Spleen (tissue), 7 donors: ENCODE measurements around the gene OR13J1.

Experiments used
- POLR2AphosphoS5 ChIP-seq, 3 donors: sonication (generic); formaldehyde crosslinking; IDR thresholded peaks; one replicate each; pipeline ENCODE4 v1.5.1; 2017; ENCODE audit warnings: antibody characterized with exemption in 3 of 3
- TF ChIP-seq, protein P1 (sequence below), 11 experiments: fragments of 200-600 bp in 7 of 11; fragments of 450-650 bp in 4 of 11; sonication (generic) in 4 of 11; IDR thresholded peaks in 8 of 11; conservative IDR thresholded peaks in 3 of 11; 1 replicate in 7 of 11; 2 replicates in 4 of 11; pipeline versions ENCODE4 v1.4.0 to v1.8.0; 2016 to 2021; ENCODE audit warnings: antibody characterized with exemption in 11 of 11, inconsistent platforms in 4 of 11, mild to moderate bottlenecking in 1 of 11
- donor health status: DM: no; HTN: no; CAD: no; lungs with moderate emphysema.
- donor health status: DM: no; HTN: no; CAD: no.
- donor health status: DM: no; HTN: no; CAD: no.

DNA sequence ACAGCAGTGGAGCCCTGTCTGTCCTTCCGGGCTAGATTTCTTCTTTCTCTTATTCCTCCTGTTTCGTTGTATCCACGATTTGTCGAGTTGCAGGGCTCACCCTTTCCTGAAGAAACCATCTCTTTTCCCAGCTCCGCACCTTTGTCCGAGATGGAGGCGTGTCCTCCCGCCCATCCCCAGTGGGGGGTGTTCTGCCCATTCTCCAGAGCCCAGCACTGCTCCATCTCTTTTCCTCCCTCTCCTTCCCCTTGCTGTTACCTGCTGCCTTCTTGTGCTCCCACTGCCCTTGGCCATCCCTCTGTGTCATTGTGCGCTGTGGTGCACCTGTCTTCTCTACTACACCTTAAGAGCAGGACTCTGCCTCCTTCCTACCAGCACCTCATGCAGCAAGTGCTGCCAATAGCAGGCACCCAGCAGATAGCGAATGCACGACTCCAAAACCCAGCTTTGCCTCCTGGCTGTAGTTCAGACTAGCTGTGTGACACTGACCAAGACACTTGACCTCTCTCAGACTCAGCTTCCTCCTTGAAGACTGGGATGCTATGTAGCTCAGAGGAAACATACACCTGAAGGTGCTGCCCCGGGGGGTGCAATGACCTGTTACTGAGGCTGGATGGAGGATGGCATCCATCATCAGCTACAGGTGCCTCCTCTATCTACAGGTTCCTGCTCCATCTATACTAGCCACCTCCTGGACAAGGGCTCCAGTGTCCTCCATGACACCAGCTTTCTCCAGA lies 8.9 kb downstream of the OR13J1 start:
- TF ChIP-seq, protein P1, sequence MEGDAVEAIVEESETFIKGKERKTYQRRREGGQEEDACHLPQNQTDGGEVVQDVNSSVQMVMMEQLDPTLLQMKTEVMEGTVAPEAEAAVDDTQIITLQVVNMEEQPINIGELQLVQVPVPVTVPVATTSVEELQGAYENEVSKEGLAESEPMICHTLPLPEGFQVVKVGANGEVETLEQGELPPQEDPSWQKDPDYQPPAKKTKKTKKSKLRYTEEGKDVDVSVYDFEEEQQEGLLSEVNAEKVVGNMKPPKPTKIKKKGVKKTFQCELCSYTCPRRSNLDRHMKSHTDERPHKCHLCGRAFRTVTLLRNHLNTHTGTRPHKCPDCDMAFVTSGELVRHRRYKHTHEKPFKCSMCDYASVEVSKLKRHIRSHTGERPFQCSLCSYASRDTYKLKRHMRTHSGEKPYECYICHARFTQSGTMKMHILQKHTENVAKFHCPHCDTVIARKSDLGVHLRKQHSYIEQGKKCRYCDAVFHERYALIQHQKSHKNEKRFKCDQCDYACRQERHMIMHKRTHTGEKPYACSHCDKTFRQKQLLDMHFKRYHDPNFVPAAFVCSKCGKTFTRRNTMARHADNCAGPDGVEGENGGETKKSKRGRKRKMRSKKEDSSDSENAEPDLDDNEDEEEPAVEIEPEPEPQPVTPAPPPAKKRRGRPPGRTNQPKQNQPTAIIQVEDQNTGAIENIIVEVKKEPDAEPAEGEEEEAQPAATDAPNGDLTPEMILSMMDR (IDR thresholded peaks at IDR 0.05 in 8 of 11, conservative IDR thresholded peaks at IDR 0.05 in 3 of 11): no peak
- TF ChIP-seq POLR2AphosphoS5 (IDR thresholded peaks at IDR 0.05): no peak
